Lower leg skin (tissue), 4 donors: ENCODE data around the gene CLEC2B. TPM values are rescaled to one million over a fixed set of nuclear protein-coding genes. Genes with fewer than 3 reads are reported as not detected.

ENCODE experiments used
- DNase-seq, 2 donors: peaks; one replicate each; pipeline ENCODE4 v3.0.0-alpha.2; 2019; ENCODE audit warnings: low spot score in 2 of 2
- H3K4me3 ChIP-seq: fragments of 200-600 bp; sonication (generic); 2 replicates; pipeline ENCODE4 v1.5.1; 2017; ENCODE audit warnings: mild to moderate bottlenecking, low read depth; ENCODE audit not compliant: poor library complexity, severe bottlenecking
- POLR2A ChIP-seq, 2 donors: fragments of 450-650 bp; IDR thresholded peaks; one replicate each; pipeline ENCODE4 v1.6.1; 2016 to 2017; ENCODE audit warnings: antibody characterized with exemption in 2 of 2, mild to moderate bottlenecking in 1 of 2, moderate library complexity in 1 of 2
- WGBS, 2 donors: methylation state at CpG; one replicate each; pipeline ENCODE4 v1.1.5; 2018; 5-methylcytosine and 5-hydroxymethylcytosine counted together
- intact Hi-C: fragments of 100-400 bp; cut with DNase I; formaldehyde crosslinking; loops from one replicate; pipeline ENCODE4 v1.15.0; 2023; ENCODE audit warnings: low total_unique reads
- total RNA-seq, 4 donors: library from RNA; depleted of rRNA; stranded (reverse); fragments of >200 nt; gene quantifications; one replicate each; pipeline ENCODE4 v1.1.0, GENCODE V29; 2016
- TF ChIP-seq, protein P1 (sequence below), 3 donors: fragments of 450-650 bp; IDR thresholded peaks; one replicate each; pipeline ENCODE4 v1.5.1; 2016; ENCODE audit warnings: antibody characterized with exemption in 3 of 3, mild to moderate bottlenecking in 3 of 3, moderate library complexity in 2 of 3

Gene CLEC2B
- total RNA-seq, 4 donors from 2014 or later = 52.3 to 90.6 (median 81.9) TPM

DNA sequence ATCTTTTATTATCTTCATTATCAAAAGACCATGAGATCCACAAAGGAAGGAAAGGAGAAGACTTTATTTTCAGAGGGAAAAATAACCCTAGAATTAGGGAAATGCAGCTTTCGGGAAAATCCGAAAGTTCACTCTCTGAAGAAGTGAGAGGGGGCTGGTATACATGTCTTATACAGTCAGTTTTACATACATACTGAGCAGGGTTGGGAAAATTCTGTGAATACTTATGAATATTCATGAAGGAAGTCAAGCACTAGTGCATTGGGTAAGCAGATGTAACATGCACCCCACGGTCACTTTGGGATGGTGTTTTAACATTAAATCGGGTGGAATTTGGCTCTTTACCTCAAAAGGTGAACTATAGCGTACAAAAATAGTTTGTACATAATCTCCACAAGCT, 57.5 kb downstream of the CLEC2B start:
- intact Hi-C loops = no loop called here
- no peak for TF ChIP-seq POLR2A (IDR thresholded peaks at IDR 0.05)
- TF ChIP-seq, protein P1, sequence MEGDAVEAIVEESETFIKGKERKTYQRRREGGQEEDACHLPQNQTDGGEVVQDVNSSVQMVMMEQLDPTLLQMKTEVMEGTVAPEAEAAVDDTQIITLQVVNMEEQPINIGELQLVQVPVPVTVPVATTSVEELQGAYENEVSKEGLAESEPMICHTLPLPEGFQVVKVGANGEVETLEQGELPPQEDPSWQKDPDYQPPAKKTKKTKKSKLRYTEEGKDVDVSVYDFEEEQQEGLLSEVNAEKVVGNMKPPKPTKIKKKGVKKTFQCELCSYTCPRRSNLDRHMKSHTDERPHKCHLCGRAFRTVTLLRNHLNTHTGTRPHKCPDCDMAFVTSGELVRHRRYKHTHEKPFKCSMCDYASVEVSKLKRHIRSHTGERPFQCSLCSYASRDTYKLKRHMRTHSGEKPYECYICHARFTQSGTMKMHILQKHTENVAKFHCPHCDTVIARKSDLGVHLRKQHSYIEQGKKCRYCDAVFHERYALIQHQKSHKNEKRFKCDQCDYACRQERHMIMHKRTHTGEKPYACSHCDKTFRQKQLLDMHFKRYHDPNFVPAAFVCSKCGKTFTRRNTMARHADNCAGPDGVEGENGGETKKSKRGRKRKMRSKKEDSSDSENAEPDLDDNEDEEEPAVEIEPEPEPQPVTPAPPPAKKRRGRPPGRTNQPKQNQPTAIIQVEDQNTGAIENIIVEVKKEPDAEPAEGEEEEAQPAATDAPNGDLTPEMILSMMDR (IDR thresholded peaks at IDR 0.05) = no peak
- DNase-seq = no peak
- H3K4me3 ChIP-seq = no peak overlapping the region
- WGBS, 2 donors = 88 to 95% methylated on average over 5 of the region's 5 CpGs

DNA sequence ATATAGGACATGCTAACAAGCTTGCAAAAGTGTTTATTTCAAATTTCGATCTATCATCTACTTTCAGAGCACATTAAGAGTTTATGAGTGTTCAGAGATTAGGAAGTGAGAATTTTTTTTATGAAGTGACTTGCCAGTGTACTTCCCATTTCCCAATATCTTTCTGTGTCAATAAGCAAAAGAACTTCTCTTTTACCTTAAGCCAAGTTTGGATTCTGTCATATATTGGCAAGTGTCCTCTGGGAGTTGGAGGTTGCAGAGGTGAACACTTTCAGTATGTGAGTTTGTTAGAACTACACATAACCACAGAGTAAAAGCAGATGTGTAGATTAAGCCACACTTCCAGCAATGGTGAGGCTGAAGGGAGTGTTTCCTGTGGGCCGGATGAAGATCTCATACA, 58.5 kb downstream of the CLEC2B start:
- intact Hi-C loops = no loop called here
- DNase-seq = no peak
- no peak for TF ChIP-seq POLR2A (IDR thresholded peaks at IDR 0.05)
- TF ChIP-seq, protein P1 (IDR thresholded peaks at IDR 0.05) = no peak
- WGBS, 2 donors = 69% methylated on average over 2 of the region's 2 CpGs
- H3K4me3 ChIP-seq = no peak overlapping the region

DNA sequence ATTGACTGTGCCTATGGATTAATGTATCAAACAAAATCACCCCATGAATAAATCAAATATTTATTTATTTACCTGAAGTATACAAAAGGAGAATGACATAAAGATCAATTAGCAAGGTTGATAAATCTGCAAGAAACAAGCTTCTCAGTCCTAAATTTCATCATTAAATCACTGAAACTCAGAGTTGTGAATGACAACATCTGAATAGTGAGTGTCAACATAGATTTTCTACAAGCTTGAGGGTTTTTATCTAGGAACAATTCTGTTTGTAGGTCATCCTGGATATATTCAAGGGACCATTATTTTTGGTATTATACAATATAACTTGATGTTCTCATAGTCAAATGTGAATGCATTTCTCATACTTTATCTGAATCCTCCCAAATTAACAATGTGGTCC, 59.3 kb downstream of the CLEC2B start:
- TF ChIP-seq, protein P1 (IDR thresholded peaks at IDR 0.05) = no peak
- TF ChIP-seq POLR2A (IDR thresholded peaks at IDR 0.05) = no peak
- H3K4me3 ChIP-seq = no peak overlapping the region

DNA sequence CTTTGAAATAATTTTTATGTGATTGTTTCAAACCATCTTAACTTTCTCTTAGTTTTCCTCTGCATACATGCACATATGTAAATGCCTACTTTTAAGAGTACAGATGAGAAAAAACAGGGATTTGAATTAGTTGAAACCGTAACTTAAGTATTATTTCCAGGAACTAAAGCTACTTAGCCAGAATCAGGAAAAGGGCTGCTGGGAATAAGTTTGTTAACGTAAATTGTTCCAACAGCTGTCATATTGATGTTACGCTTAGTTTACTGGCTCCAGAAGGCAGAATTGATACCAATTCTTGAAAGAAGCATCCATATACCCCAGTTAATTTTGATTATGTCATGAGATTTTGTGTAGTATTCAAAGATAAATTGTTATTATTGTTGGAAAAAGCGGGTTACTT, 59.8 kb downstream of the CLEC2B start:
- intact Hi-C loops = no loop called here
- 70 to 87% methylated on average over 4 of the region's 4 CpGs for WGBS, 2 donors
- no peak for DNase-seq
- TF ChIP-seq POLR2A (IDR thresholded peaks at IDR 0.05) = no peak
- TF ChIP-seq, protein P1 (IDR thresholded peaks at IDR 0.05) = no peak
- no peak overlapping the region for H3K4me3 ChIP-seq

More for the DNA sequence above, 59.3 kb downstream of the CLEC2B start:
- no peak for DNase-seq
- intact Hi-C loops = no loop called here

DNA sequence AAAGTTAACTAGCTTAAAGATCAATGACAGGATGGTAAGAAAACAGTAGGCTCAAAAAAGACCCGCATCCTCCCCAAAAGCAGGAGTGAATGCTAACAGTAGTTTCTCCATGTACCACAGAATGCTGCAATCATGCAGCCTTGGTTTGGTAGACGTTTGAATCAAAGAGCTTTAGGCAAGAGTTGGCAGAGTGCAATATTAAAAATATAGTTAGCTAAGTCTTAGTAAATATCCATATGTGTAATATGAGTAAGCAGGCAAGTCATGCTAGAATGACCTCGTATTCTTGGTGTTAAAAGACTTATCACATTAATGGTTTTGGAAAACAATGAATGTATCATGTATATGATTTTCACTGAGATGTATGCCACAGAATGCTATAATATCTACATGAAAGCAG, 60.6 kb downstream of the CLEC2B start:
- WGBS, 2 donors = 59 to 66% methylated on average over 3 of the region's 3 CpGs
- no peak overlapping the region for H3K4me3 ChIP-seq
- intact Hi-C loops = no loop called here
- TF ChIP-seq POLR2A (IDR thresholded peaks at IDR 0.05) = no peak
- TF ChIP-seq, protein P1 (IDR thresholded peaks at IDR 0.05) = no peak
- DNase-seq = no peak

DNA sequence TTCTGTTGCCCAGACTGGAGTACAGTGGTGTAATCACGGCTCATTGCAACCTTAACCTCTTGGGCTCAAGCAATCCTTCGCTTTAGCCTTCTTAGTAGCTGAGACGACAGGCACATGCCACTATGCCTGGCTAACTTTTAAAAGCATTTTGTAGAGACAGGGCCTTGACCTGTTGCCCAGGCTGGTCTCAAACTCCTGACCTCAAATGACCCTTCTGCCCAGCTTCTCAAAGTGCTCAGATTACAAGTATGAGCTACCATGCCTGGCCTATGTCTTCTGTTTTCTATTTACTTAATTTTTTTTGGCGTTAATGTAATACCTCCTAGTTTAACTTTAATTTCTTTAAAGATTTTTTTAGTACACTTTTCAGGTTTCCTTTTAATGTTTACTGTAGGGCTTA, 62.4 kb downstream of the CLEC2B start:
- TF ChIP-seq POLR2A (IDR thresholded peaks at IDR 0.05) = no peak
- TF ChIP-seq, protein P1 (IDR thresholded peaks at IDR 0.05) = no peak
- WGBS, 2 donors = 76 to 89% methylated on average over 4 of the region's 4 CpGs
- intact Hi-C loops = no loop called here
- H3K4me3 ChIP-seq = no peak overlapping the region
- DNase-seq = no peak
